ENCODE data around the gene TULP4. TPM values are rescaled to one million over a fixed set of nuclear protein-coding genes. Genes with fewer than 3 reads are reported as not detected.

The TULP4 gene
- total and polyA plus RNA-seq, 2 of the 8 experiments (the other 6 are each of a cell fraction or from before 2014, with no cell fraction given) = 7.7 to 51.6 TPM

- no peaks in the 10 kb centered on the region for H3K36me3 ChIP-seq (ENCODE audit: control insufficient read depth in 2 of 4, insufficient read depth in 4 of 4, low read length in 3 of 4)
- FAIRE-seq (no peak), DNase-seq (ENCODE audit: low read depth in 1 of 2, low spot score in 2 of 2) (no peak)
- no peaks in the 10 kb centered on the region for H3K23me2 ChIP-seq (ENCODE audit: low read depth, low read length)
- H3K14ac ChIP-seq (ENCODE audit: insufficient read length) = no peak overlapping the region
- peak overlapping the region; percentile 26; the same call in 1 of the 2 replicates for H2AK5ac ChIP-seq (ENCODE audit: low read depth, low read length)
- 0 out of 2 replicates have a peak, but pooled peaks cover 3% of the 10 kb centered on the region for H3K79me1 ChIP-seq (ENCODE audit: low read depth, low read length)
- H3K18ac ChIP-seq (ENCODE audit: extremely low read depth, low read length) = no peak overlapping the region
- peaks cover 0 to 2% of the 10 kb centered on the region in 2 experiments for H4K20me1 ChIP-seq (replicated peaks in 1 of 2; ENCODE audit: control insufficient read depth in 1 of 2, insufficient read depth in 2 of 2, low read length in 2 of 2)
- no peak for TF ChIP-seq FOSL1 (IDR thresholded peaks at IDR 0.05; ENCODE audit: insufficient read depth, low read depth, low read length)
- no peak for TF ChIP-seq SIN3A (conservative IDR thresholded peaks at IDR 0.05 in 1 of 2, IDR thresholded peaks at IDR 0.05 in 1 of 2; ENCODE audit: low read depth in 1 of 2, low read length in 2 of 2)
- TF ChIP-seq KDM5A (IDR thresholded peaks at IDR 0.05; ENCODE audit: low read length) = no peak
- no peak for TF ChIP-seq E2F6 (IDR thresholded peaks at IDR 0.05)
- no peak for TF ChIP-seq SP2 (IDR thresholded peaks at IDR 0.05; ENCODE audit: low read length)
- no peak for TF ChIP-seq BCL11A (IDR thresholded peaks at IDR 0.05; ENCODE audit: low read depth in 2 of 2, low read length in 2 of 2)
- no peak for TF ChIP-seq JUN (IDR thresholded peaks at IDR 0.05; ENCODE audit: low read depth, low read length)
- no peak for TF ChIP-seq SRF (IDR thresholded peaks at IDR 0.05; ENCODE audit: low read depth, low read length)
- no peak for TF ChIP-seq CBX8 (IDR thresholded peaks at IDR 0.05; ENCODE audit: borderline replicate concordance, low read depth, low read length)
- no peak for TF ChIP-seq TAF7 (optimal IDR thresholded peaks at IDR 0.05; ENCODE audit: borderline replicate concordance, low read depth, low read length)
- no peak for TF ChIP-seq RAD21 (IDR thresholded peaks at IDR 0.05 in 1 of 2, conservative IDR thresholded peaks at IDR 0.05 in 1 of 2; ENCODE audit: low read depth in 2 of 2, low read length in 2 of 2)
- TF ChIP-seq ATF3 (IDR thresholded peaks at IDR 0.05; ENCODE audit: insufficient read depth, low read depth, low read length) = no peak
- WGBS, 2 experiments (ENCODE audit: extremely low coverage in 1 of 2, insufficient coverage in 1 of 2, insufficient read length in 1 of 2, insufficient replicate concordance in 2 of 2, low coverage in 1 of 2, low lambda C conversion rate in 2 of 2, missing lambda C conversion rate in 1 of 2) = 89% methylated on average over 5 of the region's 5 CpGs; no CpG with 5 or more reads in 1 of the 2 experiments
- no peak overlapping the region for H3K23ac ChIP-seq (ENCODE audit: insufficient read length)
- no peak overlapping the region for H4K5ac ChIP-seq (ENCODE audit: insufficient read length, low read depth, low read length)
- peaks cover 4 to 76% of the 10 kb centered on the region in 2 experiments for H3K79me2 ChIP-seq (ENCODE audit: control insufficient read depth in 1 of 2, insufficient read depth in 2 of 2, low read length in 2 of 2)
- CTCF ChIA-PET (ENCODE audit: partially characterized antibody) = no interaction called here
- no peak overlapping the region for H2BK15ac ChIP-seq (ENCODE audit: low read length)
- H2AFZ ChIP-seq (ENCODE audit: low read length) = no peak overlapping the region
- H3K9ac ChIP-seq (replicated peaks in 1 of 4; ENCODE audit: extremely low read depth in 1 of 4, low read depth in 3 of 4, low read length in 3 of 4) = no peak overlapping the region; a peak in 1 of 7 replicates
- no peak overlapping the region for H2BK12ac ChIP-seq (ENCODE audit: low read depth, low read length)
- H3K56ac ChIP-seq (replicated peaks; ENCODE audit: insufficient read length, low read depth, low read length) = no peak overlapping the region
- no peak overlapping the region for H3K4me3 ChIP-seq (ENCODE audit: extremely low read depth in 1 of 4, insufficient read depth in 2 of 4, low read depth in 3 of 4, low read length in 4 of 4)
- H3K4me2 ChIP-seq (ENCODE audit: insufficient read depth in 1 of 2, low read depth in 2 of 2, low read length in 2 of 2) = no peak overlapping the region
- H2BK5ac ChIP-seq (ENCODE audit: low read depth, low read length) = no peak overlapping the region
- peaks cover 0 to 17% (median 8%) of the 10 kb centered on the region in 4 experiments; a peak in 4 of 7 replicates for H3K4me1 ChIP-seq (replicated peaks in 1 of 4; ENCODE audit: control insufficient read depth in 3 of 4, insufficient read depth in 4 of 4, low read length in 3 of 4)
- no peak overlapping the region for H3K27ac ChIP-seq (ENCODE audit: low read depth, low read length)
- POLR2A ChIA-PET (ENCODE audit: partially characterized antibody) = no interaction called here
- no peaks in the 10 kb centered on the region for H3K9me3 ChIP-seq (ENCODE audit: insufficient read depth in 2 of 2, low read depth in 1 of 2, low read length in 1 of 2)
- no peak overlapping the region for H2BK120ac ChIP-seq (replicated peaks; ENCODE audit: low read depth, low read length)
- H4K91ac ChIP-seq (replicated peaks; ENCODE audit: insufficient read length, low read length) = no peak overlapping the region
- no peak overlapping the region for H2BK20ac ChIP-seq (ENCODE audit: low read length)
- no peak overlapping the region for H3K4ac ChIP-seq (replicated peaks; ENCODE audit: insufficient read length, low read depth, low read length)
- no peak overlapping the region for H4K8ac ChIP-seq (ENCODE audit: extremely low read depth, insufficient read depth, low read length)
- no peaks in the 10 kb centered on the region for H3K27me3 ChIP-seq (replicated peaks in 1 of 4; ENCODE audit: control insufficient read depth in 3 of 4, extremely low read depth in 1 of 4, insufficient read depth in 3 of 4, low read length in 3 of 4)
Measured at GRCh38 chr6:158324136-158324535, 11.9 kb downstream of the TULP4 start.
